Measurements from ENCODE around the gene IL15. TPM values are rescaled to one million over a fixed set of nuclear protein-coding genes. Genes with fewer than 3 reads are reported as not detected.

Gene IL15
- total and polyA plus RNA-seq, 2 experiments from 2014 or later = 2.3 to 3.7 TPM

- TF ChIP-seq REST (IDR thresholded peaks at IDR 0.05; ENCODE audit: unreplicated experiment) (no peak), JUNB (IDR thresholded peaks at IDR 0.05; ENCODE audit: unreplicated experiment) (no peak), ETS1 (IDR thresholded peaks at IDR 0.05) (no peak)
Measured at GRCh38 chr4:141692081-141692480, 55.7 kb downstream of the IL15 start (continued).

- no peak for DNase-seq (ENCODE audit: low spot score)
- Mint-ChIP-seq H3K27me3 (ENCODE audit: insufficient read depth, low read depth, poor library complexity) (peaks cover 6% of the 10 kb centered on the region), H3K4me1 (no peaks in the 10 kb centered on the region), H3K9me3 (no peaks in the 10 kb centered on the region), H3K36me3 (ENCODE audit: low read depth) (no peaks in the 10 kb centered on the region), H3K4me3 (no peak overlapping the region), H3K27ac (no peak overlapping the region)
- Histone ChIP-seq H3F3A (replicated peaks; ENCODE audit: low read depth) (no peaks in the 10 kb centered on the region), H3K27me3 (ENCODE audit: insufficient read depth) (no peaks in the 10 kb centered on the region), H3K36me3 (ENCODE audit: insufficient read depth) (no peaks in the 10 kb centered on the region), H3K4me2 (no peak overlapping the region), H3K27ac (ENCODE audit: low read depth) (no peak overlapping the region), H4K20me1 (replicated peaks; ENCODE audit: insufficient read depth) (no peaks in the 10 kb centered on the region), H3K9me2 (ENCODE audit: insufficient read depth) (peaks cover 3% of the 10 kb centered on the region), H3K79me2 (replicated peaks; ENCODE audit: insufficient read depth) (no peaks in the 10 kb centered on the region), H3K4me1 (ENCODE audit: insufficient read depth) (no peaks in the 10 kb centered on the region), H2AFZ (no peak overlapping the region), H3K4me3 (no peak overlapping the region)
- no peak for ATAC-seq
- TF ChIP-seq ZNF114 (CRISPR knock-in tag; IDR thresholded peaks at IDR 0.05) (no peak), CTCF (conservative IDR thresholded peaks at IDR 0.05; ENCODE audit: low read depth in 2 of 2) (no peak), NANOG (IDR thresholded peaks at IDR 0.05; ENCODE audit: borderline replicate concordance) (no peak), ZNF462 (CRISPR knock-in tag; IDR thresholded peaks at IDR 0.05) (no peak), REST (IDR thresholded peaks at IDR 0.05; ENCODE audit: unreplicated experiment) (no peak), ZNF331 (CRISPR knock-in tag; IDR thresholded peaks at IDR 0.05; ENCODE audit: low read depth) (no peak), EZH2phosphoT487 (IDR thresholded peaks at IDR 0.05; ENCODE audit: unreplicated experiment) (no peak)
Measured at GRCh38 chr4:141697116-141697515, 60.7 kb downstream of the IL15 start.
